Osteoblast (primary cell): ENCODE measurements around the gene RREB1. TPM values are rescaled to one million over a fixed set of nuclear protein-coding genes. Genes with fewer than 3 reads are reported as not detected.

Source experiments
- DNase-seq: peaks from one replicate; pipeline ENCODE4 v3.0.0; 2011; ENCODE audit warnings: low spot score, mixed read lengths; ENCODE audit not compliant: insufficient read length; ENCODE audit errors: missing footprints
- H2AFZ ChIP-seq: 2 replicates; pipeline ENCODE4 v1.6.0; 2011; ENCODE audit warnings: mild to moderate bottlenecking, low read length
- H3K27ac ChIP-seq: 2 replicates; pipeline ENCODE4 v1.5.1; 2011; ENCODE audit warnings: mild to moderate bottlenecking, low read depth, low read length, moderate library complexity
- H3K27me3 ChIP-seq: 2 replicates; pipeline ENCODE4 v1.6.0; 2012; ENCODE audit warnings: mild to moderate bottlenecking, control low read depth, inconsistent platforms, low read length, moderate library complexity; ENCODE audit not compliant: insufficient read depth
- H3K36me3 ChIP-seq: 2 replicates; pipeline ENCODE4 v1.5.1; 2011; ENCODE audit warnings: mild to moderate bottlenecking, low read length, control low read depth, moderate library complexity; ENCODE audit not compliant: insufficient read depth
- H3K4me1 ChIP-seq: 2 replicates; pipeline ENCODE4 v1.5.1; 2011; ENCODE audit warnings: mild to moderate bottlenecking, low read length, control low read depth, moderate library complexity; ENCODE audit not compliant: insufficient read depth
- H3K4me2 ChIP-seq: 2 replicates; pipeline ENCODE4 v1.6.0; 2011; ENCODE audit warnings: mild to moderate bottlenecking, low read length; ENCODE audit not compliant: insufficient read depth
- H3K4me3 ChIP-seq: fragments of 200-600 bp; sonication (generic); 3 replicates; pipeline ENCODE4 v1.5.1; 2012; ENCODE audit warnings: mild to moderate bottlenecking, low read length, inconsistent platforms; ENCODE audit not compliant: insufficient read depth
- H3K79me2 ChIP-seq: 2 replicates; pipeline ENCODE4 v1.6.0; 2012; ENCODE audit warnings: mild to moderate bottlenecking, low read length, control low read depth, inconsistent platforms; ENCODE audit not compliant: insufficient read depth
- H3K9me3 ChIP-seq: 2 replicates; pipeline ENCODE4 v1.5.1; 2011; ENCODE audit warnings: low read depth, low read length, control low read depth
- H4K20me1 ChIP-seq: 2 replicates; pipeline ENCODE4 v1.6.0; 2012; ENCODE audit warnings: mild to moderate bottlenecking, low read length, control low read depth; ENCODE audit not compliant: insufficient read depth
- CTCF ChIP-seq: IDR thresholded peaks from 2 replicates; pipeline ENCODE4 v1.5.1; 2011; ENCODE audit warnings: mild to moderate bottlenecking, low read depth, low read length, moderate library complexity; ENCODE audit errors: extremely low read depth
- total RNA-seq: library from RNA; depleted of rRNA; stranded (reverse); fragments of >200 nt; gene quantifications from 2 replicates; pipeline ENCODE4 v1.2.3, GENCODE V29; 2012

Gene RREB1
- total RNA-seq, 1 donor, result 29.3 TPM

- DNase-seq, result no peak
Observed at GRCh38 chr6:7185561-7185960, 77.8 kb downstream of the RREB1 start.

DNA sequence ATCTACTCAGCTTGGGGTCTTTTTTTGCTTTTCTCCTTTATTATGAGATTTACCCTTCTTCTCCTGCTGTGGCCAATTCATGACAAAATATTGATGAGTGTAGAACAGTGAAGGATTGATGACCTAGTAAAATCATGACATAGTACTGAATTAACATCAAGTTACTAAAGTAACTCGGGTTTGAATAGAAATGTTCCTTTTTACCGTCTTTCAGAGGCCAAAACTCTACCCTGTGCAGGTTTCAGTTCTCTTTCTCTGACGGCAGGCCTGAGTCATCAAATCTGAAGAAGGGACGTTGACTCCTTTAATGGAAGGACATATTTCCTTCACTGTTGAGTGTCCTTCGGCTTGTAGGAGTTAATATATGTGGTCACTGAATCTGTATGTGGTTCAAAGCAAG lies 80.7 kb downstream of the RREB1 start:
- DNase-seq, result no peak
- Histone ChIP-seq H3K4me1 (no peaks in the 10 kb centered on the region), H3K4me3 (no peak overlapping the region), H3K27me3 (no peaks in the 10 kb centered on the region), H3K4me2 (no peak overlapping the region), H4K20me1 (peaks cover 11% of the 10 kb centered on the region), H3K27ac (no peak overlapping the region), H3K9me3 (no peaks in the 10 kb centered on the region), H2AFZ (no peak overlapping the region), H3K79me2 (peaks cover 56% of the 10 kb centered on the region), H3K36me3 (peaks cover 41% of the 10 kb centered on the region)
- no peak for TF ChIP-seq CTCF

More at GRCh38 chr6:7185561-7185960, 77.8 kb downstream of the RREB1 start:
- peaks cover 47% of the 10 kb centered on the region for H3K79me2 ChIP-seq
- no peaks in the 10 kb centered on the region for H3K4me1 ChIP-seq
- H4K20me1 ChIP-seq, result peaks cover 11% of the 10 kb centered on the region
- H3K9me3 ChIP-seq, result no peaks in the 10 kb centered on the region
- H3K4me2 ChIP-seq, result no peak overlapping the region
- H3K27ac ChIP-seq, result no peak overlapping the region
- no peaks in the 10 kb centered on the region for H3K27me3 ChIP-seq
- TF ChIP-seq CTCF, result no peak
- no peak overlapping the region for H3K4me3 ChIP-seq
- H2AFZ ChIP-seq, result no peak overlapping the region
- H3K36me3 ChIP-seq, result peaks cover 61% of the 10 kb centered on the region

GRCh38 chr6:7189101-7189758 lies 81.5 kb downstream of the RREB1 start:
- no peak overlapping the region for H3K4me2 ChIP-seq
- no peak overlapping the region for H2AFZ ChIP-seq
- TF ChIP-seq CTCF, result no peak
- no peaks in the 10 kb centered on the region for H3K27me3 ChIP-seq
- no peak overlapping the region for H3K4me3 ChIP-seq
- no peak overlapping the region for H3K27ac ChIP-seq
- H4K20me1 ChIP-seq, result peaks cover 11% of the 10 kb centered on the region
- H3K4me1 ChIP-seq, result no peaks in the 10 kb centered on the region
- no peak for DNase-seq
- no peaks in the 10 kb centered on the region for H3K9me3 ChIP-seq
- H3K36me3 ChIP-seq, result peaks cover 40% of the 10 kb centered on the region
- peaks cover 59% of the 10 kb centered on the region for H3K79me2 ChIP-seq

DNA sequence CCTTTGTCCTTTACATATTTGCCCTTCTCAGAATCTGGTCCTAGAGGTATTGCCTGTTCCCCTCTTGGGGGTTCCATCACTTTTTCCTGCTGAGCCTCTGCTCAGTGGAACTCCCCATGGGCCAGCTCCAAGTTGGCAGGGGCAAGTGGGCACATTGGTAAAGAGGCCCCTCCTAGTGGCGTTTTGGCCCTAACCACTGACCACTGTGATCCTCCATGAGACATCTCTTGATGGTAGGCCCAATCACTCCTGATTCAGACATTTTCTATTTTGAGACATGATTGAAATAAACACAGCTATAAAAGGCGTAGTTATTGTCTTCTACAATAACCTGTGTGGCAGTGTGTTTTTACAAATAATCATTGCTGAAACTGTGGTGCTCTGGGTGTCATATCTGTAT lies 83.0 kb downstream of the RREB1 start:
- Histone ChIP-seq H3K4me1 (no peaks in the 10 kb centered on the region), H2AFZ (no peak overlapping the region), H3K79me2 (peaks cover 60% of the 10 kb centered on the region), H3K36me3 (peaks cover 43% of the 10 kb centered on the region), H3K9me3 (no peaks in the 10 kb centered on the region), H3K4me2 (no peak overlapping the region), H4K20me1 (peaks cover 8% of the 10 kb centered on the region), H3K27me3 (no peaks in the 10 kb centered on the region), H3K4me3 (no peak overlapping the region), H3K27ac (no peak overlapping the region)
- no peak for DNase-seq
- no peak for TF ChIP-seq CTCF
